Stimulated activated CD4-positive, alpha-beta T cell treated with anti-CD3 and anti-CD28 coated beads, Interleukin-4, amount 100 ng/mL, for 1 hour (primary cell): Measurements from ENCODE around the gene C9orf152.
"Not testable (repeated sequence)": the region's sequence is repeated elsewhere in the genome, so short reads cannot be mapped to it uniquely, and the experiment has no call there.

ENCODE experiments used
- DNase-seq: peaks from one replicate; pipeline ENCODE4 v3.0.0-alpha.2; 2020

The C9orf152 gene, protein sequence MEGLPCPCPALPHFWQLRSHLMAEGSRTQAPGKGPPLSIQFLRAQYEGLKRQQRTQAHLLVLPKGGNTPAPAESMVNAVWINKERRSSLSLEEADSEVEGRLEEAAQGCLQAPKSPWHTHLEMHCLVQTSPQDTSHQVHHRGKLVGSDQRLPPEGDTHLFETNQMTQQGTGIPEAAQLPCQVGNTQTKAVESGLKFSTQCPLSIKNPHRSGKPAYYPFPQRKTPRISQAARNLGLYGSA

DNA sequence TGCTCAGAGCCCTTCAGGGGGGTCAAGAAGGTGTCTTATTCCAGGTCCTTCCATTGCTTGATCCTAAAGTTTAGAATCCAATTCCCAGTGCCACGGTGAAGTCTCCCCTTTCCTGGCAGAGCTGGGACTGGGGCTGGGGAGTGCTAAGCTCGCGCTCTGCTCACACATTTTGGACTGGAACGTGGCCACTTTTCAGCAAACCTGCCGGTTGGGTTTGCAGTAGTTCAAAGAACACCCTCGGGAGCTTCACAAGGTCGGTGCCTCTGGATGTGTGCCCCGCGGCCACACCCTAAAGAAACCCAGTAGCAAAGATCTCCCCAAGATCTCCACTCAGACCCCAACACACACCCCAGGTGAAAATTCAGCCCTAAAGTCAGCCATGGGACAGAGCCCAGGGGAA lies at the start of gene C9orf152:
TSS of gene C9orf152 (minus strand) at position 129 of the 400 bp plus-strand sequence. CDS start 580 bp downstream, outside the sequence.
- no peak for DNase-seq

DNA sequence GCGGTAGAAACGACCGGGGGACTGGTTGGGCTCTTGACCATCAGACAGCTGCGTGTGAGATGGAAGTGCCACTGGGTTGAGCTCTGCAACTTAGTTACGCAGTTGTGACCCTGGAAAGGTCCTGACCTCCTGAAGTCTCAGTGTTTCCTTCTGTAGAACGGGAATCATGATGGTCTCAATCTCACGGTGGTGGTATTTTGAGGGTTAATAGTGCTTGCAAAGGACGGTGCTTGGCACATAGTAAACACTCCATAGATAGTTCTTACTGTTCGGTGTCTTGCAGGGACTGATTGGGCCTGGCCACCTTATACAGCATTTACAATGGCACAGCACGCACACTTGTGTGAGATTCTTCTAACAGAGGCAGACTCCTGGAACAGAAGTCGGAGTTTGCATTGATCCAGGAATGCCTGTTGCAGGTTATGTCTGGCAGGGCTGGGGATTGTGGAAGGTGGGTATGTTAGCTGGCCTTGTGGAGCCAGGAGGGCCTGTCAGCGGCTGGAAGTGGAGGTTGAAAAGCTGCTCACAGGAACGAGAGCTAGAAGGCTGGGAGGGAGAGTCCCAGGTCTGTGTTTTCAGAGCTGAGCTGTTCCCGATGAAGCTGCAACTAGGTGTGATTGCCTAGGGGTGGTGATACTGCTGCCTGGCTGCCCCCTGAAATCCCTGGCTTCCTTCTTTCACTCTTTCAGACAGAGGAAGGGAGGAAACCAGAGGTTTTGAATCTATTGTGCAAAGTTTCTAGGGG lies 49.3 kb upstream of the C9orf152 start:
- DNase-seq: peak; percentile 16

- DNase-seq: peak; percentile 92
These were observed 48.6 kb upstream of the C9orf152 start, which contains the start of gene TXN for GRCh38 chr9:110256380-110257096. TXN (minus strand) TSS chr9:110256507; CDS start chr9:110256435, 72 bp downstream.

GRCh38 chr9:110255463-110256379 lies 47.8 kb upstream of the C9orf152 start:
- peak; percentile 52 for DNase-seq

- no peak for DNase-seq
These were observed 47.1 kb upstream of the C9orf152 start for GRCh38 chr9:110255034-110255462.

DNA sequence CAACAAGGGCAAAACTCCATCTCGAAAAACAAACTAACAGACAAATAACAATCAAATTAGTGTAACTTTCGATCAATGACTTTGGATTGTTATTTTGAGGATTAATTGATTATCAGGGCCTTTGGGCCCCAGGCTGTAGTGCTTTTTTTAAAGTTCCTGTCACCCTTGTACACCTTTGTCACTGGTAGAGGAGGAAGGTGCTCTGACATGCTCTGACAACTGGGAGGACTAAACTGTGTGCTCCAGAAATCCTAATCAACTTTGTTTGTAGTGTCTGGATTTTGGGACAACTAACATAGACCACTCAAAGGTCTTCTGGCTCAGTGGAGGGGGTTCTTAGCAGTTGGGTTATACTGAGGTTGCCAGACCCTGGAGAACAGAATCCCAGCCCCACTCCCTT lies 46.5 kb upstream of the C9orf152 start:
- no peak for DNase-seq

GRCh38 chr9:110252509-110253139 lies 44.7 kb upstream of the C9orf152 start:
- DNase-seq: no peak

- not testable (repeated sequence) for DNase-seq
These were observed 43.8 kb upstream of the C9orf152 start for GRCh38 chr9:110251770-110252169.

GRCh38 chr9:110251212-110251611 lies 43.3 kb upstream of the C9orf152 start:
- DNase-seq: no peak

DNA sequence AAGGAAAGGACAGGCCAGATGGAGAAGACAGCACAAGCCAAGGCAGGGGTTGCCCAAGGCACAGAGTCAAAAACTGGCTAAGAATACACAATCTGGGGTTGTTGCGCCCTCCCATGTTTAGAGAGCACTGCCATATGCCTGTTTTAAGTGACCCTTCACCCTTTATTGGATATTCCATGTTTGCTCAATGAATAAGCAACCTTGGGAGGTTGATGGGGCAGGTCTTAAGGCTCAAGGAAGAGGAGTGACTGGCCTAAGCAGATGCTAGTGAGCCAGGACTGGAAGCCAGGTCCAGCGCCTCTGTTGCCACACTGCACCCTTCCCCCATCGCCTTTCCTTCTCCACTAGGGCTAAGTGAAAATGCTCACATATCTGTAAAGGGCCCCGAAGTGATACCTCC lies 41.6 kb upstream of the C9orf152 start:
- no peak for DNase-seq

DNA sequence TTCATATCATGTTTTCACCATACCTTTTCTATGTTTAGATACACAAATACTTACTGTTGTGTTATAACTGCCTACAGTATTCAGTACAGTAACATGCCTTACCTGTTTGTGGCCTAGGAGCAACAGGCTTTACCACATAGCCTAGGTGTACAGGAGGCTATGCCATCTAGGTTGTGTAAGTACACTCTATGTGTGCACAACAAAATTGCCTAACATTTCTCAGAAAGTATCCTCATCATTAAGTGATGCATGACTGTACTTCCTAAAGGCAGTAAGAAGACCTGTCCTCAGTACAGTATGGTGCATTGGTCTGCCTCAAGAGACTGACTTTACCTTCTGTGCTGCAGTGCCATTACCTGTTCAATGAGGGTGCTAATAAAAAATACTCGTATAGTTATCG lies 40.4 kb upstream of the C9orf152 start:
- DNase-seq: no peak

DNA sequence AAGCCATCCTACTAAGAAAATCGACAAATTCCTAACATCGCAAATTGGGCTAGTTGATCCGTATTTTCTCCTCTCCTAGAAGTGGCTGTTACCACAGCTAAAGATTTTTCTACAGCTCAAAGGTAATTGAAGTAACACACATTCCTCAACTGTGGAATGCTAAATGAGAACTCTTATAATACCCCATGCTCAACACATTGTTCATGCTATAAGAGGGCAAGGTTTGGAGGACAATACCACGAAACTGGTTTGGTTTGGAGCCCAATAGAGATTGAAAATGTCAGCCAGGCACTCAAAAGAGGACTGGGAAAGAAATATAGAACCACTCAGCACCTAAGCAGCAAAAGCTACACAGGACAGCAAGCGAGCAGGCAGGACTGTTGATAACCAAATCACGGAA lies 38.3 kb upstream of the C9orf152 start:
- no peak for DNase-seq

- no peak for DNase-seq
These were observed 36.7 kb upstream of the C9orf152 start for GRCh38 chr9:110244616-110245015.

DNA sequence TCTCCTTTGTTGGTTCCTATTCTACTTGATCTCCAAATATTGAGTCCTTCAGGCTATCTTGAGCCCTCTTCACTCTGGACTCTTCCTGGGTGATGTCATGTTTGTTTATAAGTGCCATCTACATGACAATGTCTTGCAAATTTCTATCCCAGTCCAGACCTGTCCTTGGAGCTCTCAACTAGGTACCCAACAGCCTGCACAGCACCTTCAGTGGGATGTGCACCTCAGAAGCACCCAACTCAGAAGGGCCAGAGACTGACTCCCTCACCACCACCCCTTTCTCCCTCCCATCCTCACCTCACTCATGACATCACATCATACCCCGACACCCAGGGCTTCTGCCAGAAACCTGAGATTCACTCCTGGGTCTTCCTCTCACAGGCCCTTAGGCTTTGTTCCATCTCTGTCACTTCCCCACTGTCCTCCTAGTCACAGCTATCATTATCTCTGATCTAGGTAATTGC lies 33.9 kb upstream of the C9orf152 start:
- DNase-seq: no peak

DNA sequence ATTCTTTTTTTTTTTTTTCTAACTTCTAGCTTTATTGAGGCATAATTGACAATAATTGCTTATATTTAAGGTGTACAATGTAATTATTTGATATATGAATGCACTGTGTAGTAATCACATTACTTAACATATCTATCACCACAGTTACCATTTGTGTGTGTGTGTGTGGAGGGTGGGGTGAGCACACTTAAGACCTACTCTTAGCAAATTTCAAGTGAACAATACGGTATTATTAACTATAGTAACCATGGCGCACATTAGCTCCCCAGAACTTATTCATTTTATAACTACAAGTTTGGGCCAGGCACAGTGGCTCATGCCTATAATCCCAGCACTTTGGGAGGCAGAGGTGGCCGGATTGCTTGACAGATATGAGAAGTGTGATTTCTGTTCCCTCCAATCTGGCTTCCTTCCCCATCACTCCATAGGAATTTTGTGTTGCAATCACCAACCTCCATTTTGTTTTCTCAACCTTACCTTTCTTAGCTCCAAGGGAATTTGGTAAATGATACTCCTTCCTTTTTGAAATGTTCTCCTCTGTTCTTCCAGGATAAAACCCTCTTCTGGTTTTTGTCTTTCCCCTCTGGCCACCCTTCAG lies 33.4 kb upstream of the C9orf152 start:
- no peak for DNase-seq

- DNase-seq: no peak
These were observed 32.2 kb upstream of the C9orf152 start for GRCh38 chr9:110240198-110240597.

GRCh38 chr9:110228321-110228720 lies 20.4 kb upstream of the C9orf152 start:
- DNase-seq: no peak

DNA sequence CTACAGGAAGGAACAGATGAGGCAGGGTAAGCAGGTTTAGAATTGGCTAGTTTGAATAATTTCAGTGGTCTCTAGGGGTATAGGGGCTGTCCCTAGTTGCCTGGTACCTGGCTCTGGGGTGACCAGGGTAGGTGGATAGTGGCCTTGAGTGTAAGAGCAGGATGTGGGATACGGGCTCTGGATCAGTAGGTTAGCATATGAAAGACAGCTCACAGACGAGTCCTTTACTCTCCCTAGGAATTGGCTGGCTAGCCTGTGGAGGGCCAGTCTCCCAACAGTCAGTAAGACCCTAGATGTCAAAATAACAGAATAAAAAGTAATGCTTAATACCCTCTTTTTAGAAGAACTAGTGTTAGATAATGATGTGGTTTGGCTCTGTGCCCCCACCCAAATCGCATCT lies 16.6 kb upstream of the C9orf152 start:
- DNase-seq: no peak

GRCh38 chr9:110220809-110221208 lies 12.8 kb upstream of the C9orf152 start:
- no peak for DNase-seq

GRCh38 chr9:110217656-110218099 lies 9.7 kb upstream of the C9orf152 start:
- no peak for DNase-seq

- DNase-seq: no peak
These were observed 6.8 kb upstream of the C9orf152 start for GRCh38 chr9:110214586-110215355.
